Parathyroid adenoma (tissue), 2 donors: Measurements from ENCODE around the gene CSNK2A1.

Experiments used
- H2AFZ ChIP-seq: fragments of 300-600 bp; sonication (generic); one replicate; pipeline ENCODE4 v1.7.0; 2017; ENCODE audit warnings: antibody characterized with exemption, mild to moderate bottlenecking
- H3K27ac ChIP-seq: fragments of 300-600 bp; sonication (generic); one replicate; pipeline ENCODE4 v1.7.0; 2017
- H3K27me3 ChIP-seq: fragments of 300-600 bp; sonication (generic); one replicate; pipeline ENCODE4 v1.7.0; 2017; ENCODE audit warnings: low read length; ENCODE audit not compliant: control insufficient read depth, insufficient read depth
- H3K36me3 ChIP-seq: fragments of 300-600 bp; sonication (generic); one replicate; pipeline ENCODE4 v1.7.0; 2017; ENCODE audit warnings: low read length; ENCODE audit not compliant: control insufficient read depth, insufficient read depth
- H3K4me1 ChIP-seq: fragments of 300-600 bp; sonication (generic); one replicate; pipeline ENCODE4 v1.7.0; 2017; ENCODE audit warnings: control low read depth
- H3K4me2 ChIP-seq: fragments of 300-600 bp; sonication (generic); one replicate; pipeline ENCODE4 v1.7.0; 2017; ENCODE audit warnings: low read length
- H3K4me3 ChIP-seq: fragments of 300-600 bp; sonication (generic); one replicate; pipeline ENCODE4 v1.7.0; 2017; ENCODE audit warnings: low read depth, low read length
- H3K79me2 ChIP-seq: fragments of 300-600 bp; sonication (generic); one replicate; pipeline ENCODE4 v1.7.0; 2017; ENCODE audit warnings: control low read depth
- H3K9ac ChIP-seq: fragments of 300-600 bp; sonication (generic); one replicate; pipeline ENCODE4 v1.7.0; 2017; ENCODE audit warnings: mild to moderate bottlenecking
- H3K9me3 ChIP-seq: fragments of 300-600 bp; sonication (generic); one replicate; pipeline ENCODE4 v1.7.0; 2017; ENCODE audit warnings: low read length; ENCODE audit not compliant: control insufficient read depth
- TF ChIP-seq, protein P1 (sequence below): fragments of 300-600 bp; sonication (generic); IDR thresholded peaks from one replicate; pipeline ENCODE4 v1.7.0; 2017; ENCODE audit warnings: antibody characterized with exemption, mild to moderate bottlenecking
- donor health status: primary hyperparathyroidism.

The CSNK2A1 gene

DNA sequence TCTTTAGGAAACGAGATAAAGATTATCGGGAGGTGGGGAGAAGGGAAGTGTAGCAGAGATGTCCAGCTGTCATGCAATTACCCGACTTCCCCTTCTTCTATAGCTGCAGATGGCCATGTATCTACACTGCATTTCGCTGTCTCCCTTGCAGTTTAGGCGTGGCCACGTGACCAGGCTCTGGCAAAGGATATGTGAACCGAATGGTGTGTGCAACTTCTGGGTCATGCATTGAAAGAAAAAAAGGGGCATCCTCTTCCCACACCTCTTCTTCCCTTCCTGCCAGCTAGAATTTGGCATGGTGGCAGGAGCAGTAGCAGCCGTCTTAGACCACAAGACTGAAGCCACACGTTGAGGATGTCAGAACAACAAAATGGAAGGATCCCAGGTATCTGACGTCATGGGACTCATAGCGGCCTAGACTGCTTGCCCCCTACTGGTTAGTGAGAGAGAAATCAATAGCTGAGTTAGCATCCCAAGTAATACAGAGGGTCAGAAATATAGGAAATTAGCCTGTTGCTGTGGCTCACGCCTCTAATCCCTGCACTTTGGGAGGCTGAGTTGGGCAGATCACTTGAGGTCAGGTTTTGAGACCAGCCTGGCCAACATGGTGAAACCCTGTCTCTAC is 33.7 kb upstream of the CSNK2A1 start:
- H3K9me3 ChIP-seq: no peaks in the 10 kb centered on the region
- H3K27me3 ChIP-seq: no peaks in the 10 kb centered on the region
- TF ChIP-seq, protein P1, sequence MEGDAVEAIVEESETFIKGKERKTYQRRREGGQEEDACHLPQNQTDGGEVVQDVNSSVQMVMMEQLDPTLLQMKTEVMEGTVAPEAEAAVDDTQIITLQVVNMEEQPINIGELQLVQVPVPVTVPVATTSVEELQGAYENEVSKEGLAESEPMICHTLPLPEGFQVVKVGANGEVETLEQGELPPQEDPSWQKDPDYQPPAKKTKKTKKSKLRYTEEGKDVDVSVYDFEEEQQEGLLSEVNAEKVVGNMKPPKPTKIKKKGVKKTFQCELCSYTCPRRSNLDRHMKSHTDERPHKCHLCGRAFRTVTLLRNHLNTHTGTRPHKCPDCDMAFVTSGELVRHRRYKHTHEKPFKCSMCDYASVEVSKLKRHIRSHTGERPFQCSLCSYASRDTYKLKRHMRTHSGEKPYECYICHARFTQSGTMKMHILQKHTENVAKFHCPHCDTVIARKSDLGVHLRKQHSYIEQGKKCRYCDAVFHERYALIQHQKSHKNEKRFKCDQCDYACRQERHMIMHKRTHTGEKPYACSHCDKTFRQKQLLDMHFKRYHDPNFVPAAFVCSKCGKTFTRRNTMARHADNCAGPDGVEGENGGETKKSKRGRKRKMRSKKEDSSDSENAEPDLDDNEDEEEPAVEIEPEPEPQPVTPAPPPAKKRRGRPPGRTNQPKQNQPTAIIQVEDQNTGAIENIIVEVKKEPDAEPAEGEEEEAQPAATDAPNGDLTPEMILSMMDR: no peak
- H3K4me1 ChIP-seq: no peaks in the 10 kb centered on the region
- no peak overlapping the region for H3K27ac ChIP-seq
- no peak overlapping the region for H2AFZ ChIP-seq
- H3K36me3 ChIP-seq: no peaks in the 10 kb centered on the region
- no peak overlapping the region for H3K9ac ChIP-seq
- H3K4me2 ChIP-seq: no peak overlapping the region
- H3K79me2 ChIP-seq: no peaks in the 10 kb centered on the region
- H3K4me3 ChIP-seq: no peak overlapping the region

DNA sequence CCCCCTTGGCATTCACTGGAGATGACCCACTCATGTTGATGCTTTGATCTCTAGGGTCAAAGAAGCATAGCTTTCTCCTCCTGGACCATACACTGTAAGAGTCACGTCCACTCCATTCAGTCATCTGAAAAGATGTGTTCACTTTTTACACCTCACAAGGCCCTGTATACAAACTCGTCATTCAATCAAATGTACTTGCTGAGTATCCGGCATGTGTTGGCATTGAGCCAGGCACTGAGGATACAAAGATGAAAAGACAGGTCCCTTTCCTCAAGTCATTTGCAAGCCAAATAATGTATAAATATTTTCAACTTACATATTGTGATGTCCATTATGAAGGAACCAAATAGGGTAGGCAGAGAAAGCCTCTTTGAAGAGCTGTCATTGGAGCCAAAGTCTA is 32.6 kb upstream of the CSNK2A1 start:
- Histone ChIP-seq H3K27ac (no peak overlapping the region), H2AFZ (no peak overlapping the region), H3K79me2 (no peaks in the 10 kb centered on the region), H3K4me2 (no peak overlapping the region), H3K4me1 (peaks cover 3% of the 10 kb centered on the region), H3K27me3 (no peaks in the 10 kb centered on the region), H3K4me3 (no peak overlapping the region), H3K9ac (no peak overlapping the region), H3K9me3 (no peaks in the 10 kb centered on the region), H3K36me3 (no peaks in the 10 kb centered on the region)
- TF ChIP-seq, protein P1: no peak

DNA sequence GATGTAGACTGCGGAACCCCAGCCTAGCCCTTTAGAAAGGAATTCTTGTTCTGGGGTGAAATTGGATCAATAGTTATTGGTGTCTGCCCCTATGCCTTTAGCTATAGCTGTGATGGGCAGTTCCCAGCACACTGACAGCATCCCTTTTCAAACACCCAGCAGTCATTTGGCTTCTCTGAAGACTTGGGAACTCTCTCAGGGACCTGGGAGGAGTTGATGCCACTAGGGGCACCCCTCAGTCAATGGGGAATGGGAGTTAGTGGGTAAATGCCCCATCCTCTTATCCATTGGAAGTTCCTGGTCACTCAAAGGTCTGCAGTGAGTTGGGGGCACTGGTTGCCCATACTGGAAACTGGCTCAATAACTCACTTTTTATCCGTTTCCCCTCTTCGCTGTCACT is 31.6 kb upstream of the CSNK2A1 start:
- no peak overlapping the region for H3K27ac ChIP-seq

DNA sequence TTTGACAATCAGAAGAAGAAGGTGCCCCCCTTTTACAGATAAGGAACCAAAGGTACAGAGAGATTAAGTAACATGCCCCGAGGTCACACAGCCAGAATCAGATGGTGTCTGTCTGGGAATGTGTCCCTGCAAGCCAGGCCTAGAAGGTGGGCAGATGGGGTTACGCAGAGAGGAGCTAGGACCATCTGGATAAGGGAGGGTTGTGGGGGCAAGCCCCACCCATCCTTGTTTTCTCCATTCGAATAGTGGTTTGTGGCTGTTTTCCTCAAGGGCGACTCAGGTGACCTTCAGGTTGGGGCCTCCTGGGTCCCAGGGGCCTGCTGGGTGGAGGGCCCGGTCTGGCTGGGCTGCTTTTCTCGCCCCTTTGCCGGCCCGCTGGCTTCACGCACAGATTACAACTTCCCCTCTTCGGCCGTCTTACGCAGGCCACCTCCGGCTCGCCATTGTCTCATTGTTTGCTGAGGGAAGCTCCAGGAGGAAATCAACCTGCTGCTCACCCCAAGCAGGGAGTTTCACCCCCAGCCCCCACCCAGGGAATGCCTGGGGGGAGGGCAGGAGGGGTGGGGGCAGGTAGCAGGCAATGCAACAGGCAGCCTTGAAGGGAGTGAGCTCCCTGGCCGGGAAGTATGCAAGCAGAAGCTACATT is 30.8 kb upstream of the CSNK2A1 start:
- H3K4me1 ChIP-seq: peaks cover 3% of the 10 kb centered on the region
- no peaks in the 10 kb centered on the region for H3K27me3 ChIP-seq
- TF ChIP-seq, protein P1: no peak
- no peaks in the 10 kb centered on the region for H3K9me3 ChIP-seq
- H3K9ac ChIP-seq: no peak overlapping the region
- no peaks in the 10 kb centered on the region for H3K36me3 ChIP-seq
- H3K79me2 ChIP-seq: no peaks in the 10 kb centered on the region
- no peak overlapping the region for H3K27ac ChIP-seq
- H2AFZ ChIP-seq: no peak overlapping the region
- no peak overlapping the region for H3K4me2 ChIP-seq
- no peak overlapping the region for H3K4me3 ChIP-seq

More for the DNA sequence above, 31.6 kb upstream of the CSNK2A1 start:
- Histone ChIP-seq H3K36me3 (no peaks in the 10 kb centered on the region), H3K4me2 (no peak overlapping the region), H3K4me3 (no peak overlapping the region), H3K27me3 (no peaks in the 10 kb centered on the region), H3K79me2 (no peaks in the 10 kb centered on the region), H2AFZ (no peak overlapping the region), H3K9me3 (no peaks in the 10 kb centered on the region), H3K9ac (no peak overlapping the region), H3K4me1 (peaks cover 3% of the 10 kb centered on the region)
- TF ChIP-seq, protein P1: no peak
